SK-N-SH treated with all-trans-retinoic acid at 6 μM for 48 hours (cell line): ENCODE results near the gene SP100.

Experiments
- ATAC-seq: fragments of 200-7000 bp; cut with Tn5 transposase; 3 replicates; pipeline ENCODE4 v1.9.1; 2020; ENCODE audit warnings: mild to moderate bottlenecking, moderate library complexity
- BACH2 ChIP-seq: fragments of 250-450 bp; sonication (Bioruptor Pico); IDR thresholded peaks from 2 replicates; pipeline ENCODE4 v1.9.0; 2021; ENCODE audit warnings: mild to moderate bottlenecking, borderline replicate concordance
- CREB5 ChIP-seq: fragments of 250-450 bp; sonication (Bioruptor Pico); IDR thresholded peaks from 2 replicates; pipeline ENCODE4 v1.5.1; 2020; ENCODE audit warnings: low read depth, mild to moderate bottlenecking, moderate library complexity
- CSDC2 ChIP-seq: fragments of 250-450 bp; sonication (Bioruptor Pico); IDR thresholded peaks from 2 replicates; pipeline ENCODE4 v1.5.0; 2020; ENCODE audit warnings: mild to moderate bottlenecking, moderate library complexity
- CSRNP3 ChIP-seq: fragments of 250-450 bp; sonication (Bioruptor Pico); IDR thresholded peaks from 2 replicates; pipeline ENCODE4 v1.5.1; 2021; ENCODE audit warnings: mild to moderate bottlenecking, moderate library complexity
- ESRRG ChIP-seq: fragments of 250-450 bp; sonication (Bioruptor Pico); IDR thresholded peaks from 2 replicates; pipeline ENCODE4 v1.6.1; 2021; ENCODE audit warnings: mild to moderate bottlenecking
- GLIS3 ChIP-seq: fragments of 250-450 bp; sonication (Bioruptor Pico); IDR thresholded peaks from 2 replicates; pipeline ENCODE4 v1.5.0; 2020; ENCODE audit warnings: mild to moderate bottlenecking, moderate library complexity
- ISL1 ChIP-seq: fragments of 250-450 bp; sonication (Bioruptor Pico); IDR thresholded peaks from 2 replicates; pipeline ENCODE4 v2.1.2; 2022; ENCODE audit warnings: mild to moderate bottlenecking, moderate library complexity
- OSR1 ChIP-seq: fragments of 250-450 bp; sonication (Bioruptor Pico); IDR thresholded peaks from 2 replicates; pipeline ENCODE4 v1.8.0; 2022; ENCODE audit warnings: moderate library complexity, mild to moderate bottlenecking, inconsistent platforms
- PPARA ChIP-seq: fragments of 250-450 bp; sonication (Bioruptor Pico); IDR thresholded peaks from 2 replicates; pipeline ENCODE4 v1.5.0; 2020; ENCODE audit warnings: mild to moderate bottlenecking, borderline replicate concordance
- RARB ChIP-seq: fragments of 250-450 bp; sonication (Bioruptor Pico); IDR thresholded peaks from 2 replicates; pipeline ENCODE4 v1.8.0; 2021; ENCODE audit warnings: mild to moderate bottlenecking, moderate library complexity
- SNAI2 ChIP-seq: fragments of 250-450 bp; sonication (Bioruptor Pico); IDR thresholded peaks from 2 replicates; pipeline ENCODE4 v1.5.0; 2020; ENCODE audit warnings: mild to moderate bottlenecking, moderate library complexity
- TOX ChIP-seq: fragments of 250-450 bp; sonication (Bioruptor Pico); IDR thresholded peaks from 2 replicates; pipeline ENCODE4 v1.8.0; 2021; ENCODE audit warnings: mild to moderate bottlenecking, moderate library complexity, borderline replicate concordance
- TSHZ2 ChIP-seq: fragments of 250-450 bp; sonication (Bioruptor Pico); IDR thresholded peaks from 2 replicates; pipeline ENCODE4 v1.5.0; 2020; ENCODE audit warnings: mild to moderate bottlenecking, moderate library complexity
- ZC3H10 ChIP-seq: fragments of 250-450 bp; sonication (Bioruptor Pico); IDR thresholded peaks from 2 replicates; pipeline ENCODE4 v1.5.1; 2021; ENCODE audit warnings: mild to moderate bottlenecking, moderate library complexity
- ZFP30 ChIP-seq: fragments of 450-650 bp; formaldehyde crosslinking; IDR thresholded peaks from 2 replicates; pipeline ENCODE4 v1.5.0; 2022; ENCODE audit warnings: mild to moderate bottlenecking, moderate library complexity
- ZNF565 ChIP-seq: fragments of 450-650 bp; formaldehyde crosslinking; conservative IDR thresholded peaks from 2 replicates; pipeline ENCODE4 v1.5.0; 2020; ENCODE audit warnings: low read depth, mild to moderate bottlenecking, moderate library complexity
- ZNF70 ChIP-seq: fragments of 450-650 bp; formaldehyde crosslinking; IDR thresholded peaks from 2 replicates; pipeline ENCODE4 v1.5.0; 2020; ENCODE audit warnings: mild to moderate bottlenecking, moderate library complexity
- ZNF8 ChIP-seq: fragments of 450-650 bp; formaldehyde crosslinking; IDR thresholded peaks from 2 replicates; pipeline ENCODE4 v1.5.0; 2020; ENCODE audit warnings: mild to moderate bottlenecking, moderate library complexity

The SP100 gene

GRCh38 chr2:230590333-230590732, 174.3 kb downstream of the SP100 start:
- TF ChIP-seq ZNF8 (CRISPR knock-in tag) = no peak
- TF ChIP-seq ZNF70 (CRISPR knock-in tag) = no peak
- TF ChIP-seq PPARA = no peak
- no peak for TF ChIP-seq TSHZ2
- no peak for TF ChIP-seq CREB5
- no peak for TF ChIP-seq ZC3H10 (CRISPR knock-in tag)
- no peak for TF ChIP-seq CSDC2 (CRISPR knock-in tag)
- no peak for TF ChIP-seq CSRNP3 (CRISPR knock-in tag)
- ATAC-seq = no peak

GRCh38 chr2:230591850-230592249, 175.8 kb downstream of the SP100 start:
- TF ChIP-seq CSDC2 (CRISPR knock-in tag) (no peak), ISL1 (no peak), SNAI2 (no peak), RARB (CRISPR knock-in tag) (no peak), OSR1 (CRISPR knock-in tag) (no peak), TOX (no peak), ZFP30 (CRISPR knock-in tag) (no peak), ZNF8 (CRISPR knock-in tag) (no peak), PPARA (no peak), GLIS3 (no peak), ZNF565 (no peak), ZNF70 (CRISPR knock-in tag) (no peak)
- TF ChIP-seq, all 23 proteins: peak for 0
- ATAC-seq = no peak

GRCh38 chr2:230592775-230593174, 176.8 kb downstream of the SP100 start:
- no peak for ATAC-seq
- TF ChIP-seq CREB5 = no peak
- TF ChIP-seq SNAI2 = no peak
- TF ChIP-seq BACH2 (CRISPR knock-in tag) = no peak
- no peak for TF ChIP-seq ZNF8 (CRISPR knock-in tag)
- no peak for TF ChIP-seq ESRRG
- TF ChIP-seq, all 23 proteins: peak for 0
